GM12801 (cell line): ENCODE data around the gene C14orf132.

Source experiments
- TF ChIP-seq, protein P1 (sequence below): IDR thresholded peaks from one replicate; pipeline ENCODE4 v1.5.1; 2011; ENCODE audit warnings: control low read depth; ENCODE audit not compliant: insufficient read length; ENCODE audit errors: extremely low read depth

C14orf132 gene

DNA sequence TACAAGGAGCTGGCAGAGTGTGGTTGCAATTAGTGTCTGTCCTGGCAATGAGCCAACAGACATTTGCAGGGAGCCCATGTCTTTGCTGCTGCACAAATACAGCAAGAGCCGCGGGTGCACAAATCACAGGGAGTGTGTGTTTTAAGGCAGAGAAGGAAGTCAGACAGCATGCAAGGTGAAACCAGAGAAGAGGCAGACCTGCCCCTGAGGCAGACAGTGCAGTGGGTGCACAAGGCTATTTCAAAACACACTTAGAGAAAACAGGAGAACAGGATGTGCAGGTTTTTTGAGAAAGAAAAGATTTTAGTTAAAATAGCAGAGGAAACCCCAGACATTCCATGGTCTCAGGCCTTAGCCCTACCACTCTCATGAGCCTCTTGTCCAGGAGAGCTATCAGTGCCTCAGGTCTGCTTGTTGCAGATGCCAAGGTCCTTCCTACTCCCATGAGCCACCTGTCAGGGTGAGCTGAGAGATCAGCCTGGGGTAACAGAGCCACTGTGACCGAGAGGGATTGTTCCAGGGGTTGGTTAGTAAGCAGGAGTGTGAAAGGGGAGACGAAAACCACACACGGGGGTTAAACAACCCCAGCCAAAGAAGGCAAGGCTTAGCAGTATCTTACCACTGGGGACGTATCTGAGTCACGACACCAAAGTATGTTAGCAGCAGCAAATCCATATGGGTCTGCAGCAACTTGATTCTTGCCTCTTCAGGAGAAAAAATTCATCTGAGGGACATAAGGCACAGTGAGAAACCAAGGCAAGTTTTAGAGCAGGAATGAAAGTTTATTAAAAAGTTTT lies 78.1 kb downstream of the C14orf132 start:
- TF ChIP-seq, protein P1, sequence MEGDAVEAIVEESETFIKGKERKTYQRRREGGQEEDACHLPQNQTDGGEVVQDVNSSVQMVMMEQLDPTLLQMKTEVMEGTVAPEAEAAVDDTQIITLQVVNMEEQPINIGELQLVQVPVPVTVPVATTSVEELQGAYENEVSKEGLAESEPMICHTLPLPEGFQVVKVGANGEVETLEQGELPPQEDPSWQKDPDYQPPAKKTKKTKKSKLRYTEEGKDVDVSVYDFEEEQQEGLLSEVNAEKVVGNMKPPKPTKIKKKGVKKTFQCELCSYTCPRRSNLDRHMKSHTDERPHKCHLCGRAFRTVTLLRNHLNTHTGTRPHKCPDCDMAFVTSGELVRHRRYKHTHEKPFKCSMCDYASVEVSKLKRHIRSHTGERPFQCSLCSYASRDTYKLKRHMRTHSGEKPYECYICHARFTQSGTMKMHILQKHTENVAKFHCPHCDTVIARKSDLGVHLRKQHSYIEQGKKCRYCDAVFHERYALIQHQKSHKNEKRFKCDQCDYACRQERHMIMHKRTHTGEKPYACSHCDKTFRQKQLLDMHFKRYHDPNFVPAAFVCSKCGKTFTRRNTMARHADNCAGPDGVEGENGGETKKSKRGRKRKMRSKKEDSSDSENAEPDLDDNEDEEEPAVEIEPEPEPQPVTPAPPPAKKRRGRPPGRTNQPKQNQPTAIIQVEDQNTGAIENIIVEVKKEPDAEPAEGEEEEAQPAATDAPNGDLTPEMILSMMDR, result no peak

- TF ChIP-seq, protein P1, result no peak
Measured at GRCh38 chr14:96117960-96118359, 78.8 kb downstream of the C14orf132 start.

DNA sequence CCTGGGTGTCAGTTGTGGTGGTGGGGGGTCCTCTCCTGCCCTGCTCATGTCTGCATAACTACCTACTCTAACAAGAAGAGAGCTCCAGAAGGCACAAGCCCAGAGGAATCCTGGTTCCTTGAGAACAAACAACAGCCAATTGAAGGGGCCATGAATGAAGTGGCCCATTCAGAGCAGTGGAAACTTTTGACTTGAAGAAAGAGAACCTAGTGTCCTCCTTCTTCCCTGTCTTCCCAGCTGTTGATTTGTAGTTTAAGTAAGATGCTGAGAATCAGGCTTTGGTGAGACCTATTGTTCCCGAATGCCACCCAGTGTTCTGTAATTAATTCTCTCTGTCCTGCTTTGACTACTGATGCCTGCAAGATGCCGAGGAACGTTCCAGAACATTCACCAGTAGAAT lies 79.2 kb downstream of the C14orf132 start:
- TF ChIP-seq, protein P1, result no peak

- TF ChIP-seq, protein P1, result no peak
Measured at GRCh38 chr14:96119947-96120346, 80.8 kb downstream of the C14orf132 start.

DNA sequence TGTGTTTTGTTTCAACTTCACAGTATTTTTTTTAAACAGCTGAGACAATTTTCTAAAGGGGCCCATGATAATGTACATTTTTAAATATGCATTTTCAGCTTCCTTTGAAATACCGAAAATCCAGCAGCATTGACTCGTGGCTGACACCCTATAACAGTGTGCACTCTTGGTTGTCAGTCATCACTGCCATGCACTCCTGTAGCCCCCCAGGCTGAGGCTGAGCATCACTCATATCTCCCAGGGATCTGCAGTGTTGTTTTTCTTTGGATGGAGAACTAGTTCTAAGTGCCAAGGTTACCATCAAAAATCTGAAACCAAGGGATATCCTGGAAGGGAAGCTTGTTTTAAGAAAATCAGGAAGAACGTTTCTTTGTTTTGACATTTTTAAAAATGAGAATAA lies 81.2 kb downstream of the C14orf132 start:
- TF ChIP-seq, protein P1, result no peak

- TF ChIP-seq, protein P1, result no peak
Measured at GRCh38 chr14:96120941-96121340, 81.8 kb downstream of the C14orf132 start.

- TF ChIP-seq, protein P1, result no peak
Measured at GRCh38 chr14:96121660-96122395, 82.7 kb downstream of the C14orf132 start.
